ENCODE data around the gene INAFM2. TPM values are rescaled to one million over a fixed set of nuclear protein-coding genes. Genes with fewer than 3 reads are reported as not detected.

INAFM2 gene
- total and polyA plus RNA-seq, 9 donors, result 10.7 to 16.7 (median 13.3) TPM

- Histone ChIP-seq H3K4me3 (ENCODE audit: low read length) (no peak overlapping the region), H3K27me3 (ENCODE audit: control insufficient read depth, insufficient read depth, low read length) (peaks cover 36% of the 10 kb centered on the region), H3K4me1 (ENCODE audit: control insufficient read depth, insufficient read depth, low read length) (peaks cover 13% of the 10 kb centered on the region), H3K36me3 (ENCODE audit: control insufficient read depth, insufficient read depth, low read length) (no peaks in the 10 kb centered on the region), H3K9me3 (replicated peaks; ENCODE audit: control insufficient read depth, low read depth, low read length) (no peaks in the 10 kb centered on the region), H3K27ac (ENCODE audit: low read length) (no peak overlapping the region)
- DNase-seq, result peak; percentile 68
- 7% methylated on average over 3 of the region's 10 CpGs for WGBS (ENCODE audit: insufficient coverage)
Observed at GRCh38 chr15:40313531-40314398, 9.7 kb upstream of the INAFM2 start.

GRCh38 chr15:40314723-40315276, 8.7 kb upstream of the INAFM2 start:
- Histone ChIP-seq H3K4me3 (ENCODE audit: low read length) (no peak overlapping the region), H3K9me3 (replicated peaks; ENCODE audit: control insufficient read depth, low read depth, low read length) (no peaks in the 10 kb centered on the region), H3K27me3 (ENCODE audit: control insufficient read depth, insufficient read depth, low read length) (peaks cover 37% of the 10 kb centered on the region), H3K4me1 (ENCODE audit: control insufficient read depth, insufficient read depth, low read length) (peaks cover 4% of the 10 kb centered on the region), H3K36me3 (ENCODE audit: control insufficient read depth, insufficient read depth, low read length) (no peaks in the 10 kb centered on the region), H3K27ac (ENCODE audit: low read length) (no peak overlapping the region)
- 69% methylated on average over 2 of the region's 4 CpGs for WGBS (ENCODE audit: insufficient coverage)
- no peak for DNase-seq

GRCh38 chr15:40316931-40317330, 6.6 kb upstream of the INAFM2 start:
- DNase-seq, result no peak
- WGBS (ENCODE audit: insufficient coverage), result 75% methylated on average over 1 of the region's 3 CpGs
- no peaks in the 10 kb centered on the region for H3K36me3 ChIP-seq (ENCODE audit: control insufficient read depth, insufficient read depth, low read length)
- H3K9me3 ChIP-seq (replicated peaks; ENCODE audit: control insufficient read depth, low read depth, low read length), result no peaks in the 10 kb centered on the region
- H3K4me1 ChIP-seq (ENCODE audit: control insufficient read depth, insufficient read depth, low read length), result peaks cover 4% of the 10 kb centered on the region
- no peak overlapping the region for H3K4me3 ChIP-seq (ENCODE audit: low read length)
- H3K27ac ChIP-seq (ENCODE audit: low read length), result no peak overlapping the region
- H3K27me3 ChIP-seq (ENCODE audit: control insufficient read depth, insufficient read depth, low read length), result peaks cover 30% of the 10 kb centered on the region

- no peak for DNase-seq
- H3K27ac ChIP-seq (ENCODE audit: low read length), result no peak overlapping the region
- no peaks in the 10 kb centered on the region for H3K9me3 ChIP-seq (replicated peaks; ENCODE audit: control insufficient read depth, low read depth, low read length)
- H3K4me1 ChIP-seq (ENCODE audit: control insufficient read depth, insufficient read depth, low read length), result peaks cover 9% of the 10 kb centered on the region
- H3K36me3 ChIP-seq (ENCODE audit: control insufficient read depth, insufficient read depth, low read length), result no peaks in the 10 kb centered on the region
- no peak overlapping the region for H3K4me3 ChIP-seq (ENCODE audit: low read length)
- WGBS (ENCODE audit: insufficient coverage), result 50% methylated on average over 3 of the region's 4 CpGs
- peaks cover 27% of the 10 kb centered on the region for H3K27me3 ChIP-seq (ENCODE audit: control insufficient read depth, insufficient read depth, low read length)
Observed at GRCh38 chr15:40317580-40317979, 5.9 kb upstream of the INAFM2 start.

GRCh38 chr15:40320409-40320808, 3.1 kb upstream of the INAFM2 start:
- Histone ChIP-seq H3K36me3 (ENCODE audit: control insufficient read depth, insufficient read depth, low read length) (no peaks in the 10 kb centered on the region), H3K4me1 (ENCODE audit: control insufficient read depth, insufficient read depth, low read length) (peaks cover 18% of the 10 kb centered on the region), H3K27me3 (ENCODE audit: control insufficient read depth, insufficient read depth, low read length) (peaks cover 9% of the 10 kb centered on the region), H3K27ac (ENCODE audit: low read length) (no peak overlapping the region), H3K9me3 (replicated peaks; ENCODE audit: control insufficient read depth, low read depth, low read length) (no peaks in the 10 kb centered on the region), H3K4me3 (ENCODE audit: low read length) (no peak overlapping the region)
- WGBS (ENCODE audit: insufficient coverage), result no CpG with 5 or more reads among the region's 1 CpG
- DNase-seq, result no peak

- Histone ChIP-seq H3K36me3 (ENCODE audit: control insufficient read depth, insufficient read depth, low read length) (no peaks in the 10 kb centered on the region), H3K4me3 (ENCODE audit: low read length) (no peak overlapping the region), H3K9me3 (replicated peaks; ENCODE audit: control insufficient read depth, low read depth, low read length) (no peaks in the 10 kb centered on the region), H3K27ac (ENCODE audit: low read length) (no peak overlapping the region), H3K27me3 (ENCODE audit: control insufficient read depth, insufficient read depth, low read length) (peaks cover 7% of the 10 kb centered on the region), H3K4me1 (ENCODE audit: control insufficient read depth, insufficient read depth, low read length) (peaks cover 19% of the 10 kb centered on the region)
- DNase-seq, result peak; percentile 76
- no CpG with 5 or more reads among the region's 2 CpGs for WGBS (ENCODE audit: insufficient coverage)
Observed at GRCh38 chr15:40320931-40321371, 2.5 kb upstream of the INAFM2 start.

GRCh38 chr15:40322531-40323238, 807 bp upstream of the INAFM2 start:
- 17% methylated on average over 25 of the region's 26 CpGs for WGBS (ENCODE audit: insufficient coverage)
- Histone ChIP-seq H3K4me1 (ENCODE audit: control insufficient read depth, insufficient read depth, low read length) (peaks cover 33% of the 10 kb centered on the region), H3K27ac (ENCODE audit: low read length) (peak overlapping the region; percentile 82), H3K9me3 (replicated peaks; ENCODE audit: control insufficient read depth, low read depth, low read length) (no peaks in the 10 kb centered on the region), H3K4me3 (ENCODE audit: low read length) (peak overlapping the region; percentile 32), H3K36me3 (ENCODE audit: control insufficient read depth, insufficient read depth, low read length) (peaks cover 3% of the 10 kb centered on the region), H3K27me3 (ENCODE audit: control insufficient read depth, insufficient read depth, low read length) (peaks cover 3% of the 10 kb centered on the region)
- DNase-seq, result peak; percentile 53

- H3K36me3 ChIP-seq (ENCODE audit: control insufficient read depth, insufficient read depth, low read length), result peaks cover 3% of the 10 kb centered on the region
- no peak for DNase-seq
- under 1% methylated on average over 91 of the region's 101 CpGs for WGBS (ENCODE audit: insufficient coverage)
- H3K27me3 ChIP-seq (ENCODE audit: control insufficient read depth, insufficient read depth, low read length), result peaks cover under 1% of the 10 kb centered on the region
- H3K4me1 ChIP-seq (ENCODE audit: control insufficient read depth, insufficient read depth, low read length), result peaks cover 45% of the 10 kb centered on the region
- H3K9me3 ChIP-seq (replicated peaks; ENCODE audit: control insufficient read depth, low read depth, low read length), result no peaks in the 10 kb centered on the region
- H3K27ac ChIP-seq (ENCODE audit: low read length), result peak overlapping the region; percentile 20
- peak overlapping the region; percentile 57 for H3K4me3 ChIP-seq (ENCODE audit: low read length)
Observed at GRCh38 chr15:40323953-40324937, 753 bp downstream of the INAFM2 start.

GRCh38 chr15:40325188-40325587, 1.7 kb downstream of the INAFM2 start:
- peaks cover 3% of the 10 kb centered on the region for H3K36me3 ChIP-seq (ENCODE audit: control insufficient read depth, insufficient read depth, low read length)
- WGBS (ENCODE audit: insufficient coverage), result 67% methylated on average over 1 of the region's 2 CpGs
- peak; percentile 44 for DNase-seq
- no peaks in the 10 kb centered on the region for H3K9me3 ChIP-seq (replicated peaks; ENCODE audit: control insufficient read depth, low read depth, low read length)
- H3K4me1 ChIP-seq (ENCODE audit: control insufficient read depth, insufficient read depth, low read length), result peaks cover 52% of the 10 kb centered on the region
- H3K4me3 ChIP-seq (ENCODE audit: low read length), result no peak overlapping the region
- no peaks in the 10 kb centered on the region for H3K27me3 ChIP-seq (ENCODE audit: control insufficient read depth, insufficient read depth, low read length)
- no peak overlapping the region for H3K27ac ChIP-seq (ENCODE audit: low read length)
